HUES64 (cell line): ENCODE results near the gene MYO1G.

ENCODE experiments used
- H3K27ac ChIP-seq: 2 replicates; pipeline ENCODE4 v1.7.0; 2013; ENCODE audit warnings: low read depth, low read length, inconsistent platforms
- H3K27me3 ChIP-seq: 2 replicates; pipeline ENCODE4 v1.6.1; 2013; ENCODE audit warnings: mild to moderate bottlenecking, low read length; ENCODE audit not compliant: insufficient read depth
- H3K36me3 ChIP-seq: 2 replicates; pipeline ENCODE4 v1.6.1; 2013; ENCODE audit warnings: mild to moderate bottlenecking, low read length; ENCODE audit not compliant: insufficient read depth
- H3K4me1 ChIP-seq: 2 replicates; pipeline ENCODE4 v1.6.1; 2013; ENCODE audit warnings: mild to moderate bottlenecking, low read length, moderate library complexity; ENCODE audit not compliant: insufficient read depth
- H3K4me3 ChIP-seq: 2 replicates; pipeline ENCODE4 v1.5.1; 2013; ENCODE audit warnings: mild to moderate bottlenecking, low read length, moderate library complexity
- H3K9ac ChIP-seq: 2 replicates; pipeline ENCODE4 v1.6.1; 2013; ENCODE audit warnings: mild to moderate bottlenecking, low read depth, low read length
- H3K9me3 ChIP-seq: 2 replicates; pipeline ENCODE4 v1.6.1; 2013; ENCODE audit warnings: low read depth, low read length; ENCODE audit not compliant: insufficient read depth
- WGBS: fragments of 150-250, 120-280 bp; methylation state at CpG from one replicate; pipeline ENCODE4 v1.1.7; 2013; ENCODE audit warnings: missing lambda C conversion rate; 5-methylcytosine and 5-hydroxymethylcytosine counted together

Gene MYO1G

GRCh38 chr7:44977959-44978335, 868 bp downstream of the MYO1G start:
- 94% methylated on average over 6 of the region's 6 CpGs for WGBS
- Histone ChIP-seq H3K4me3 (no peak overlapping the region), H3K9ac (no peak overlapping the region), H3K36me3 (peaks cover 24% of the 10 kb centered on the region), H3K4me1 (no peaks in the 10 kb centered on the region), H3K9me3 (no peaks in the 10 kb centered on the region), H3K27ac (no peak overlapping the region), H3K27me3 (no peaks in the 10 kb centered on the region)

- H3K4me1 ChIP-seq = no peaks in the 10 kb centered on the region
- WGBS = 87% methylated on average over 6 of the region's 8 CpGs
Measured at GRCh38 chr7:44977304-44977958, 1.4 kb downstream of the MYO1G start.

GRCh38 chr7:44976746-44977196, 2.0 kb downstream of the MYO1G start:
- Histone ChIP-seq H3K9me3 (no peaks in the 10 kb centered on the region), H3K9ac (no peak overlapping the region), H3K27ac (no peak overlapping the region), H3K27me3 (no peaks in the 10 kb centered on the region), H3K4me1 (no peaks in the 10 kb centered on the region), H3K36me3 (peaks cover 15% of the 10 kb centered on the region), H3K4me3 (no peak overlapping the region)
- 95% methylated on average over 17 of the region's 17 CpGs for WGBS

More at GRCh38 chr7:44977304-44977958, 1.4 kb downstream of the MYO1G start:
- H3K36me3 ChIP-seq = peaks cover 19% of the 10 kb centered on the region
- no peaks in the 10 kb centered on the region for H3K27me3 ChIP-seq
- no peak overlapping the region for H3K4me3 ChIP-seq
- H3K27ac ChIP-seq = no peak overlapping the region
- H3K9me3 ChIP-seq = no peaks in the 10 kb centered on the region
- no peak overlapping the region for H3K9ac ChIP-seq

- Histone ChIP-seq H3K27me3 (no peaks in the 10 kb centered on the region), H3K4me3 (no peak overlapping the region), H3K9me3 (no peaks in the 10 kb centered on the region), H3K27ac (no peak overlapping the region), H3K4me1 (no peaks in the 10 kb centered on the region), H3K9ac (no peak overlapping the region), H3K36me3 (peaks cover 10% of the 10 kb centered on the region)
- WGBS = 96% methylated on average over 6 of the region's 6 CpGs
Measured at GRCh38 chr7:44976040-44976745, 2.6 kb downstream of the MYO1G start.

- H3K36me3 ChIP-seq = peaks cover 3% of the 10 kb centered on the region; the same call in 1 of the 2 replicates
- H3K27ac ChIP-seq = no peak overlapping the region
- no peaks in the 10 kb centered on the region for H3K27me3 ChIP-seq
- H3K9me3 ChIP-seq = no peaks in the 10 kb centered on the region
- WGBS = 93% methylated on average over 12 of the region's 12 CpGs
- H3K4me3 ChIP-seq = no peak overlapping the region
- H3K9ac ChIP-seq = no peak overlapping the region
- H3K4me1 ChIP-seq = no peaks in the 10 kb centered on the region
Measured at GRCh38 chr7:44975331-44976039, 3.3 kb downstream of the MYO1G start.

- Histone ChIP-seq H3K9me3 (no peaks in the 10 kb centered on the region), H3K9ac (no peak overlapping the region), H3K27ac (no peak overlapping the region), H3K36me3 (peaks cover under 1% of the 10 kb centered on the region; the same call in 1 of the 2 replicates), H3K4me3 (no peak overlapping the region), H3K4me1 (no peaks in the 10 kb centered on the region), H3K27me3 (no peaks in the 10 kb centered on the region)
- 90% methylated on average over 7 of the region's 7 CpGs for WGBS
Measured at GRCh38 chr7:44974549-44974948, 4.3 kb downstream of the MYO1G start.

GRCh38 chr7:44973610-44974401, 5.0 kb downstream of the MYO1G start:
- Histone ChIP-seq H3K36me3 (no peaks in the 10 kb centered on the region), H3K27me3 (no peaks in the 10 kb centered on the region), H3K9ac (no peak overlapping the region), H3K27ac (no peak overlapping the region), H3K4me3 (no peak overlapping the region), H3K9me3 (no peaks in the 10 kb centered on the region), H3K4me1 (no peaks in the 10 kb centered on the region)
- 83% methylated on average over 10 of the region's 10 CpGs for WGBS

GRCh38 chr7:44972562-44972961, 6.3 kb downstream of the MYO1G start:
- H3K4me1 ChIP-seq = no peaks in the 10 kb centered on the region
- H3K27me3 ChIP-seq = no peaks in the 10 kb centered on the region
- no peak overlapping the region for H3K9ac ChIP-seq
- no peaks in the 10 kb centered on the region for H3K36me3 ChIP-seq
- no peaks in the 10 kb centered on the region for H3K9me3 ChIP-seq
- H3K4me3 ChIP-seq = no peak overlapping the region
- 89% methylated on average over 3 of the region's 3 CpGs for WGBS
- no peak overlapping the region for H3K27ac ChIP-seq

GRCh38 chr7:44971902-44972441, 6.8 kb downstream of the MYO1G start:
- Histone ChIP-seq H3K9me3 (no peaks in the 10 kb centered on the region), H3K27me3 (no peaks in the 10 kb centered on the region), H3K9ac (no peak overlapping the region), H3K4me1 (no peaks in the 10 kb centered on the region), H3K4me3 (no peak overlapping the region), H3K36me3 (no peaks in the 10 kb centered on the region), H3K27ac (no peak overlapping the region)
- 89% methylated on average over 5 of the region's 5 CpGs for WGBS

GRCh38 chr7:44971188-44971901, 7.5 kb downstream of the MYO1G start:
- H3K4me1 ChIP-seq = no peaks in the 10 kb centered on the region

More at GRCh38 chr7:44971188-44971901, 7.5 kb downstream of the MYO1G start:
- Histone ChIP-seq H3K27ac (no peak overlapping the region), H3K36me3 (no peaks in the 10 kb centered on the region), H3K9me3 (no peaks in the 10 kb centered on the region), H3K9ac (no peak overlapping the region), H3K27me3 (no peaks in the 10 kb centered on the region), H3K4me3 (no peak overlapping the region)
- 93% methylated on average over 10 of the region's 10 CpGs for WGBS
